ENCODE results near the gene CRY1. TPM values are rescaled to one million over a fixed set of nuclear protein-coding genes. Genes with fewer than 3 reads are reported as not detected.

Gene CRY1
- polyA plus RNA-seq, 1 donor from 2014 or later: 33.4 TPM

DNA sequence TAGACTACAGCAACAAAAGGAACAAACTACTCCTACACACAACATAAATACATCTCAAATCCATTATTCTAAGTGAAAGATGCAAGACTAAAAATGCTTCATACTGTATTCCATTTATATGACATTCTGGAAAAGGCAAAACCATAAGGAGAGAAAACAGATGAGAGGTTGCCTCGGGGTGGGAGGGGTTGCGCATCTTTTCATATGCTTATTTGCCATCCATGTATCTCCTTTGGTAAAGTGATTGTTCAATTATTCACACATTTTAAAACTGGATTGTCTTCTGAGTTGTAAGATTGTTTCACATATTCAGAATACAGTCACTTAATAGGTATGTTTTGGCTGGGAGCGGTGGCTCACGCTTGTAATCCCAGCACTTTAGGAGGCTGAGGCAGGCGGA is 142.8 kb downstream of the CRY1 start:
- no peaks in the 10 kb centered on the region for H3K36me3 ChIP-seq (ENCODE audit: insufficient read depth, low read length)
- H3K9me3 ChIP-seq (ENCODE audit: low read length): no peaks in the 10 kb centered on the region
- TF ChIP-seq EZH2 (IDR thresholded peaks at IDR 0.05; ENCODE audit: borderline replicate concordance, insufficient read depth, low read length, poor library complexity, severe bottlenecking): no peak
- TF ChIP-seq POLR2AphosphoS5 (IDR thresholded peaks at IDR 0.05): no peak
- TF ChIP-seq TAF1 (IDR thresholded peaks at IDR 0.05; ENCODE audit: low read depth): no peak
- no peak for TF ChIP-seq EP300 (conservative IDR thresholded peaks at IDR 0.05; ENCODE audit: poor library complexity, severe bottlenecking)
- TF ChIP-seq, protein P1, sequence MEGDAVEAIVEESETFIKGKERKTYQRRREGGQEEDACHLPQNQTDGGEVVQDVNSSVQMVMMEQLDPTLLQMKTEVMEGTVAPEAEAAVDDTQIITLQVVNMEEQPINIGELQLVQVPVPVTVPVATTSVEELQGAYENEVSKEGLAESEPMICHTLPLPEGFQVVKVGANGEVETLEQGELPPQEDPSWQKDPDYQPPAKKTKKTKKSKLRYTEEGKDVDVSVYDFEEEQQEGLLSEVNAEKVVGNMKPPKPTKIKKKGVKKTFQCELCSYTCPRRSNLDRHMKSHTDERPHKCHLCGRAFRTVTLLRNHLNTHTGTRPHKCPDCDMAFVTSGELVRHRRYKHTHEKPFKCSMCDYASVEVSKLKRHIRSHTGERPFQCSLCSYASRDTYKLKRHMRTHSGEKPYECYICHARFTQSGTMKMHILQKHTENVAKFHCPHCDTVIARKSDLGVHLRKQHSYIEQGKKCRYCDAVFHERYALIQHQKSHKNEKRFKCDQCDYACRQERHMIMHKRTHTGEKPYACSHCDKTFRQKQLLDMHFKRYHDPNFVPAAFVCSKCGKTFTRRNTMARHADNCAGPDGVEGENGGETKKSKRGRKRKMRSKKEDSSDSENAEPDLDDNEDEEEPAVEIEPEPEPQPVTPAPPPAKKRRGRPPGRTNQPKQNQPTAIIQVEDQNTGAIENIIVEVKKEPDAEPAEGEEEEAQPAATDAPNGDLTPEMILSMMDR (IDR thresholded peaks at IDR 0.05; ENCODE audit: poor library complexity, severe bottlenecking): no peak
- TF ChIP-seq RAD21 (conservative IDR thresholded peaks at IDR 0.05): no peak
- TF ChIP-seq MXI1 (conservative IDR thresholded peaks at IDR 0.05; ENCODE audit: poor library complexity, severe bottlenecking): no peak
- TF ChIP-seq, protein P2, sequence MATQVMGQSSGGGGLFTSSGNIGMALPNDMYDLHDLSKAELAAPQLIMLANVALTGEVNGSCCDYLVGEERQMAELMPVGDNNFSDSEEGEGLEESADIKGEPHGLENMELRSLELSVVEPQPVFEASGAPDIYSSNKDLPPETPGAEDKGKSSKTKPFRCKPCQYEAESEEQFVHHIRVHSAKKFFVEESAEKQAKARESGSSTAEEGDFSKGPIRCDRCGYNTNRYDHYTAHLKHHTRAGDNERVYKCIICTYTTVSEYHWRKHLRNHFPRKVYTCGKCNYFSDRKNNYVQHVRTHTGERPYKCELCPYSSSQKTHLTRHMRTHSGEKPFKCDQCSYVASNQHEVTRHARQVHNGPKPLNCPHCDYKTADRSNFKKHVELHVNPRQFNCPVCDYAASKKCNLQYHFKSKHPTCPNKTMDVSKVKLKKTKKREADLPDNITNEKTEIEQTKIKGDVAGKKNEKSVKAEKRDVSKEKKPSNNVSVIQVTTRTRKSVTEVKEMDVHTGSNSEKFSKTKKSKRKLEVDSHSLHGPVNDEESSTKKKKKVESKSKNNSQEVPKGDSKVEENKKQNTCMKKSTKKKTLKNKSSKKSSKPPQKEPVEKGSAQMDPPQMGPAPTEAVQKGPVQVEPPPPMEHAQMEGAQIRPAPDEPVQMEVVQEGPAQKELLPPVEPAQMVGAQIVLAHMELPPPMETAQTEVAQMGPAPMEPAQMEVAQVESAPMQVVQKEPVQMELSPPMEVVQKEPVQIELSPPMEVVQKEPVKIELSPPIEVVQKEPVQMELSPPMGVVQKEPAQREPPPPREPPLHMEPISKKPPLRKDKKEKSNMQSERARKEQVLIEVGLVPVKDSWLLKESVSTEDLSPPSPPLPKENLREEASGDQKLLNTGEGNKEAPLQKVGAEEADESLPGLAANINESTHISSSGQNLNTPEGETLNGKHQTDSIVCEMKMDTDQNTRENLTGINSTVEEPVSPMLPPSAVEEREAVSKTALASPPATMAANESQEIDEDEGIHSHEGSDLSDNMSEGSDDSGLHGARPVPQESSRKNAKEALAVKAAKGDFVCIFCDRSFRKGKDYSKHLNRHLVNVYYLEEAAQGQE (IDR thresholded peaks at IDR 0.05; ENCODE audit: borderline replicate concordance): no peak
- TF ChIP-seq SMC3 (conservative IDR thresholded peaks at IDR 0.05; ENCODE audit: poor library complexity): no peak
- H3K27ac ChIP-seq (ENCODE audit: low read length): no peak overlapping the region
- H3K9ac ChIP-seq (ENCODE audit: low read length): no peak overlapping the region
- no peak overlapping the region for H2AFZ ChIP-seq (ENCODE audit: low read depth, low read length)
- H3K4me2 ChIP-seq (ENCODE audit: low read length): no peak overlapping the region
- H4K20me1 ChIP-seq (ENCODE audit: insufficient read depth): no peaks in the 10 kb centered on the region
- H3K4me3 ChIP-seq (ENCODE audit: low read length): no peak overlapping the region
- no peaks in the 10 kb centered on the region for H3K9me2 ChIP-seq (ENCODE audit: insufficient read depth, low read length)
- H3K27me3 ChIP-seq (ENCODE audit: insufficient read depth, low read depth, low read length): no peaks in the 10 kb centered on the region
- H3K79me2 ChIP-seq (replicated peaks; ENCODE audit: insufficient read depth, low read length): no peaks in the 10 kb centered on the region
- no peaks in the 10 kb centered on the region for H3F3A ChIP-seq (ENCODE audit: insufficient read depth, low read length, poor library complexity, severe bottlenecking)

DNA sequence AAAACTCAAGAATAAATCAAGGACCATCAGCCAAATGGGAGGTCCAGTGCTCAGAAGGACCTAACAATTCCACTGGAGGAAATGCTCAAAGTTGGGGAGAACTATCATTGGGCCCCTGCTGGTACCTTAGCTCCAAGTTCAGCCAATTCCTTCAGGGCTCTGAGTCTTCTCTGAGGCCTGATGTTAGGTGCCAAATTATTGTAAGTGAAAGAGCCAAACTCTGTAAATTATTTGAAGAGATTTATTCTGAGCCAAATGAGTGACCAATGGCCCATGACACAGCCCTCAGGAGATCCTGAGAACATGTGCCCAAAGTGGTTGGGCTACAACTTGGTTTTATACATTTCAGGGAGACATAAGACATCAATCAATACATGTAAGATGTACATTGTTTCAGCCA is 145.9 kb downstream of the CRY1 start:
- H3F3A ChIP-seq (ENCODE audit: insufficient read depth, low read length, poor library complexity, severe bottlenecking): no peaks in the 10 kb centered on the region
- H3K4me2 ChIP-seq (ENCODE audit: low read length): no peak overlapping the region
- TF ChIP-seq, protein P1 (IDR thresholded peaks at IDR 0.05; ENCODE audit: poor library complexity, severe bottlenecking): no peak
- TF ChIP-seq EP300 (conservative IDR thresholded peaks at IDR 0.05; ENCODE audit: poor library complexity, severe bottlenecking): no peak
- TF ChIP-seq TAF1 (IDR thresholded peaks at IDR 0.05; ENCODE audit: low read depth): no peak
- no peak for TF ChIP-seq EZH2 (IDR thresholded peaks at IDR 0.05; ENCODE audit: borderline replicate concordance, insufficient read depth, low read length, poor library complexity, severe bottlenecking)
- no peak for TF ChIP-seq RAD21 (conservative IDR thresholded peaks at IDR 0.05)
- TF ChIP-seq, protein P2 (IDR thresholded peaks at IDR 0.05; ENCODE audit: borderline replicate concordance): no peak
- no peak for TF ChIP-seq POLR2AphosphoS5 (IDR thresholded peaks at IDR 0.05)
- TF ChIP-seq SMC3 (conservative IDR thresholded peaks at IDR 0.05; ENCODE audit: poor library complexity): no peak
- TF ChIP-seq MXI1 (conservative IDR thresholded peaks at IDR 0.05; ENCODE audit: poor library complexity, severe bottlenecking): no peak
- no peak overlapping the region for H3K27ac ChIP-seq (ENCODE audit: low read length)
- no peak overlapping the region for H3K9ac ChIP-seq (ENCODE audit: low read length)
- no peak overlapping the region for H3K4me3 ChIP-seq (ENCODE audit: low read length)
- H3K9me3 ChIP-seq (ENCODE audit: low read length): no peaks in the 10 kb centered on the region
- H3K36me3 ChIP-seq (ENCODE audit: insufficient read depth, low read length): no peaks in the 10 kb centered on the region
- H3K27me3 ChIP-seq (ENCODE audit: insufficient read depth, low read depth, low read length): no peaks in the 10 kb centered on the region
- H4K20me1 ChIP-seq (ENCODE audit: insufficient read depth): no peaks in the 10 kb centered on the region
- H3K9me2 ChIP-seq (ENCODE audit: insufficient read depth, low read length): no peaks in the 10 kb centered on the region
- H3K79me2 ChIP-seq (replicated peaks; ENCODE audit: insufficient read depth, low read length): no peaks in the 10 kb centered on the region
- H2AFZ ChIP-seq (ENCODE audit: low read depth, low read length): no peak overlapping the region

Measured in neural cell (in vitro differentiated cells).